ENCODE measurements around the gene ACTRT2. TPM values are rescaled to one million over a fixed set of nuclear protein-coding genes. Genes with fewer than 3 reads are reported as not detected.

Gene ACTRT2
- polyA plus RNA-seq, 1 experiment, result not detected

DNA sequence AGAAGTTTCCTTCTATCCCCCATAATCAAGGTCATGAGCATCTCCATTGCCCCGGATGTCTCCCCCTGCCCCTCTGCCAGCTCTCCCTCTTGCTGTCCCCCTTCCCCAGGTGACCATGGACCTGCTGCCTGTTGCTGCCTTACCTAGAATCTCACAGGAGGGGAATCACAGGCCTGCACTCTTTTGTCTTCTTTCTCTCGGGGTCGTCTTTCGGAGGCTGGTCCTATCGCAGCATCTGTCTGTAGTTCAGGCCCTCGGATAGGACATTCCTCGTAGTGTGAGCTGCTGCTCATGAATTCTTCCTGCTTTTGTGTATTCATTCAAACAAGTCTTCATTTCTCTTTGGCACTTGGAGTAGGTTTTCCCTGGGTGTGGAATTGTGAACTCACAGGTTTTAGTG, 39.9 kb upstream of the ACTRT2 start:
- Histone ChIP-seq H3K36me3 (ENCODE audit: control insufficient read depth, insufficient read depth, low read length) (no peaks in the 10 kb centered on the region), H3K27me3 (ENCODE audit: control insufficient read depth, insufficient read depth, low read length) (no peaks in the 10 kb centered on the region), H3K4me3 (ENCODE audit: low read depth, low read length) (no peak overlapping the region)
- ChIA-PET POLR2A (no interaction called here), CTCF (no interaction called here)
- TF ChIP-seq, protein P1, sequence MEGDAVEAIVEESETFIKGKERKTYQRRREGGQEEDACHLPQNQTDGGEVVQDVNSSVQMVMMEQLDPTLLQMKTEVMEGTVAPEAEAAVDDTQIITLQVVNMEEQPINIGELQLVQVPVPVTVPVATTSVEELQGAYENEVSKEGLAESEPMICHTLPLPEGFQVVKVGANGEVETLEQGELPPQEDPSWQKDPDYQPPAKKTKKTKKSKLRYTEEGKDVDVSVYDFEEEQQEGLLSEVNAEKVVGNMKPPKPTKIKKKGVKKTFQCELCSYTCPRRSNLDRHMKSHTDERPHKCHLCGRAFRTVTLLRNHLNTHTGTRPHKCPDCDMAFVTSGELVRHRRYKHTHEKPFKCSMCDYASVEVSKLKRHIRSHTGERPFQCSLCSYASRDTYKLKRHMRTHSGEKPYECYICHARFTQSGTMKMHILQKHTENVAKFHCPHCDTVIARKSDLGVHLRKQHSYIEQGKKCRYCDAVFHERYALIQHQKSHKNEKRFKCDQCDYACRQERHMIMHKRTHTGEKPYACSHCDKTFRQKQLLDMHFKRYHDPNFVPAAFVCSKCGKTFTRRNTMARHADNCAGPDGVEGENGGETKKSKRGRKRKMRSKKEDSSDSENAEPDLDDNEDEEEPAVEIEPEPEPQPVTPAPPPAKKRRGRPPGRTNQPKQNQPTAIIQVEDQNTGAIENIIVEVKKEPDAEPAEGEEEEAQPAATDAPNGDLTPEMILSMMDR (IDR thresholded peaks at IDR 0.05; ENCODE audit: insufficient read depth, low read depth, low read length), result no peak
- no peak for DNase-seq (ENCODE audit: low read depth)

DNA sequence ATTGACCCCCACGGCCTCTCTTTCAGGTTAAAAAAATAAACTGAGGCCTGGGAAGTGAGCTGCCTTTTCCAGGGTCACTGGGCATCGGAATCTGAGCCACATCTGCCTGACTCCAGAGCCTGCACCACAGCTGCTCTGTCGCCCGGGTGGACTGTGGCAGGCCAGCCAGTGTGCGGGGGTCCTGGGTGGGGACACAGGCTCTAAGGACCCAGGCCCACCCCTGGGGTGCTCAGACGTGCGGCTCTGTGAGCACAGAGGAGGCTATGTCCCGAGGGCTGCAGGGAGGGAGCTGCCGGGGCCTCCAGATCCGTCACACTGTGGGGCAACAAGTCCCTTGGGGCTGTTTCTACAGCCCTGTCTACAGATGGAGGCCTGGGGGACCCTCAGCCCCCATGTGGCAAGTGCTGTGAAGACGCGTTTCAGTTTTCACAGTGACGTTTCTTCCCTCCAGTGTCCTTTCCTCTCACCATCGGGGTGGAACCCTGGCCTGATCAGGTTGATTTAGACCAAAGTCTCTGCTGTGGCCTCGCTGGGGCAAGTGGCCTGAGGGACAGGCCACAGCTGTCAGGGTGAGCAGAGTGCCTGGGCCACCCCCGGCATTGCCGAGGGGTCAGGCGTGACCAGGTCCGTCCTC, 39.2 kb upstream of the ACTRT2 start:
- H3K36me3 ChIP-seq (ENCODE audit: control insufficient read depth, insufficient read depth, low read length), result no peaks in the 10 kb centered on the region
- H3K4me3 ChIP-seq (ENCODE audit: low read depth, low read length), result no peak overlapping the region
- POLR2A ChIA-PET, result no interaction called here
- DNase-seq (ENCODE audit: low read depth), result no peak
- CTCF ChIA-PET, result no interaction called here
- no peaks in the 10 kb centered on the region for H3K27me3 ChIP-seq (ENCODE audit: control insufficient read depth, insufficient read depth, low read length)
- TF ChIP-seq, protein P1 (IDR thresholded peaks at IDR 0.05; ENCODE audit: insufficient read depth, low read depth, low read length), result no peak

DNA sequence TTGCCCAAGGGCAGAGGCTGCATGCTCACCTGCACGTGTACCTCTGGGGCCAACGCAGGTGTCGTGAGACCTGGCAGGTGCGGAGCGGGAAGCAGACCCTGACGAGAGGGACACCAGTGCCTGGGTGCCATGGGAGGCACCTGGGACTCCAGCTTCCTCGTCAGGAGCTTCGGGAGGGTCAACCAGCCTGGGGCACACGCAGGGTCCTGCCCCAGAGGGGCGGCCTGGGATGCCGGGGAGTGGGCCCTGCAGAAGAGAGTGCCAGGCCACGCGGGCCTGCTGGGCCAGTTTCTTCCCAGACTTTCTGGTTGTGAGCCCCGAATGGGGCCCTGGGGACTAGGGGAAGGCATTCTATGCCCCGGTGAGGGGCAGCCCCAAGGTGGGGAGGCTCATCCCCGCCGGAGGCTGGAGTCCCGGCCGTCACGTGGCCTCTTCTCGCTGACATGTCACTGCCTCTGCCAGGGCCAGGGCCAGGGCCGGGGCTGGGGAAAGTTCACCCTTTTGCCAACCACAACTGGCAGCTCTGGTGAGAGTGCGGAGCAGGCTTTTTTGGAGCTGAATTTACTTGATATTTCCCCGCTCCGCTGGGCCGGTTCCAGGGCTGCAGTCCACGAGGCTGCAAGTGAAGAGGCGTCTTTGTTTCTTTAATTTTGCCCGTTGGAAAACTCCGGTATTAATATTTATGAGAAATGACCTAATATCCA, 38.5 kb upstream of the ACTRT2 start:
- DNase-seq (ENCODE audit: low read depth), result no peak
- Histone ChIP-seq H3K27me3 (ENCODE audit: control insufficient read depth, insufficient read depth, low read length) (no peaks in the 10 kb centered on the region), H3K36me3 (ENCODE audit: control insufficient read depth, insufficient read depth, low read length) (no peaks in the 10 kb centered on the region), H3K4me3 (ENCODE audit: low read depth, low read length) (no peak overlapping the region)
- ChIA-PET CTCF (no interaction called here), POLR2A (no interaction called here)
- TF ChIP-seq, protein P1 (IDR thresholded peaks at IDR 0.05; ENCODE audit: insufficient read depth, low read depth, low read length), result no peak

DNA sequence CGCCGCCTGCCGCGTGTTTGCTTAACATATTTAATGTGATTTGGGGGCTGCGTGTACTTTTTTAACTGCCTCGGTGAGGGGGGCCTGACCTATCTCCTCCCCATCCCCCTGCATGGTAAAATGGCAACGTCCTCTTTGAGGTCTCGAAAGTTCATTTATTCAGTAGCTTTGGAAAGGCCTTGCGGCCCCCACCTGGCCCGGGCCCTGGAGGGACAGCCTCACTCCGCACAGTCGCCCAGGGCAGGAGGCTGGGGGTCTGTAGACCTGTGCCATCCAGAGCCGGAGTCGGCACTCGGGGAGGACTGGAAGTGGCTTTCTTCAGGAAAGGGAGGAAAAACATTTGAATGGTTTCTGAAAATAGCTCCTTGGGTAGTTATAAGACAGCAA, 38.0 kb upstream of the ACTRT2 start:
- CTCF ChIA-PET, result no interaction called here
- no peak overlapping the region for H3K4me3 ChIP-seq (ENCODE audit: low read depth, low read length)
- TF ChIP-seq, protein P1 (IDR thresholded peaks at IDR 0.05; ENCODE audit: insufficient read depth, low read depth, low read length), result no peak
- H3K36me3 ChIP-seq (ENCODE audit: control insufficient read depth, insufficient read depth, low read length), result no peaks in the 10 kb centered on the region
- POLR2A ChIA-PET, result no interaction called here
- DNase-seq (ENCODE audit: low read depth), result no peak
- no peaks in the 10 kb centered on the region for H3K27me3 ChIP-seq (ENCODE audit: control insufficient read depth, insufficient read depth, low read length)

DNA sequence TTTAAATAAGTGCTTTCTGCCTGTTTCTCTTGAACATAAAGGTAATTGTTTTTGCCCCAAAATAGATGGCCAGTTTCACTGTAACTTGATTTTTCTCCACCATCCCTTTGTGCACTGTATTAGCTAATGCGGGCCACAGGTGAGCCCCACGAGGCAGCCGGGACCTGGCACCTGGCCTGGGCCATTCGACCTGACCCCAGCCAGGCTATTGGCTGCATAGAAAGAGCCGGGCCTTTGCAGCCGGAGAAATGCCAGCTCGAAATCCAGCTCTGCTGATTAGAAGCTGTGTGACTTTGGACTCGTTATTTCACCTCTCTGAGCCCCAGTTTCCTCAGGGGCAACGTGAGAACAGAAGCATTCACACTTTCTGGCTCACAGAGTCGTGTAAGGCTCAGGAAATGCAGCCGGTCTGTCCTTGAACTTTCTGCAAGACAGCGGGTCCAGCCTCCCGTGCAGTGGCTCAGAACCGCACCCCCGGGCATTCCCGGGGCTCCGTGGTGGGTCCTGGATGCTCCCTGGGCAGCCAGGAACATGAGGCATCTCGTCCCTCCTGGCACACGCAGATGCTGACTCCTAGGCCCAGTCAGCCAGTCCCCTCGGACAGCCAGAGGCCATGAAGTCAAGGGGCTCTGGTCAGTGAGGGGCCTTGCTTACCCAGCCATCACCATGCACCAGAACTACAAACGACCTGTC, 37.4 kb upstream of the ACTRT2 start:
- Histone ChIP-seq H3K36me3 (ENCODE audit: control insufficient read depth, insufficient read depth, low read length) (no peaks in the 10 kb centered on the region), H3K4me3 (ENCODE audit: low read depth, low read length) (no peak overlapping the region), H3K27me3 (ENCODE audit: control insufficient read depth, insufficient read depth, low read length) (no peaks in the 10 kb centered on the region)
- ChIA-PET POLR2A (no interaction called here), CTCF (no interaction called here)
- TF ChIP-seq, protein P1 (IDR thresholded peaks at IDR 0.05; ENCODE audit: insufficient read depth, low read depth, low read length), result no peak
- DNase-seq (ENCODE audit: low read depth), result no peak

All from BJ (cell line).